Smooth muscle cell (in vitro differentiated cells): ENCODE results near the gene NEK8. TPM values are rescaled to one million over a fixed set of nuclear protein-coding genes. Genes with fewer than 3 reads are reported as not detected.

Source experiments
- DNase-seq: peaks from one replicate; lab custom pipeline; 2025; ENCODE audit not compliant: unreplicated experiment; lab: John Stamatoyannopoulos, UW
- H2AFZ ChIP-seq: fragments of 200-600 bp; sonication (generic); 2 replicates; pipeline ENCODE4 v1.6.0; 2016; ENCODE audit warnings: antibody characterized with exemption, low read depth, mild to moderate bottlenecking
- H3F3A ChIP-seq: fragments of 200-600 bp; sonication (generic); 2 replicates; pipeline ENCODE4 v1.6.0; 2017; ENCODE audit warnings: antibody characterized with exemption, low read depth
- H3K27ac ChIP-seq: fragments of 200-600 bp; sonication (generic); 2 replicates; pipeline ENCODE4 v1.5.1; 2016; ENCODE audit warnings: low read depth, mild to moderate bottlenecking
- H3K27me3 ChIP-seq: fragments of 200-600 bp; sonication (generic); 2 replicates; pipeline ENCODE4 v1.6.1; 2016; ENCODE audit warnings: low read depth, mild to moderate bottlenecking
- H3K36me3 ChIP-seq: fragments of 200-600 bp; sonication (generic); 2 replicates; pipeline ENCODE4 v1.5.1; 2016; ENCODE audit warnings: low read depth
- H3K4me1 ChIP-seq: fragments of 200-600 bp; sonication (generic); 2 replicates; pipeline ENCODE4 v1.5.1; 2016; ENCODE audit warnings: low read depth
- H3K4me2 ChIP-seq: fragments of 200-600 bp; sonication (generic); 2 replicates; pipeline ENCODE4 v1.6.0; 2016; ENCODE audit warnings: mild to moderate bottlenecking
- H3K4me3 ChIP-seq: fragments of 200-600 bp; sonication (generic); 2 replicates; pipeline ENCODE4 v1.5.1; 2016; ENCODE audit warnings: mild to moderate bottlenecking
- H3K79me2 ChIP-seq: fragments of 200-600 bp; sonication (generic); 2 replicates; pipeline ENCODE4 v1.6.0; 2016; ENCODE audit warnings: low read depth, mild to moderate bottlenecking
- H3K9ac ChIP-seq: fragments of 200-600 bp; sonication (generic); 2 replicates; pipeline ENCODE4 v1.6.0; 2016; ENCODE audit warnings: low read depth
- H3K9me3 ChIP-seq: fragments of 200-600 bp; sonication (generic); replicated peaks from 2 replicates; pipeline ENCODE4 v1.5.1; 2016; ENCODE audit warnings: low read depth
- H4K20me1 ChIP-seq: fragments of 200-600 bp; sonication (generic); 2 replicates; pipeline ENCODE4 v1.6.0; 2016; ENCODE audit warnings: low read depth
- WGBS: methylation state at CpG from one replicate; pipeline ENCODE4 v1.1.7; 2016; ENCODE audit warnings: low lambda C conversion rate; 5-methylcytosine and 5-hydroxymethylcytosine counted together
- polyA plus RNA-seq: library from polyadenylated mRNA; unstranded; fragments of >200 nt; fragmentation: Nextera tagmentation; extraction: Ambion mirVana; gene quantifications from 2 replicates; pipeline ENCODE4 v1.2.1, GENCODE V29; 2016
- total RNA-seq: library from RNA; depleted of rRNA; stranded (reverse); fragments of >200 nt; gene quantifications from 2 replicates; pipeline ENCODE4 v1.2.3, GENCODE V29; 2014
- TF ChIP-seq, protein P1 (sequence below): fragments of 200-600 bp; sonication (generic); IDR thresholded peaks from 2 replicates; pipeline ENCODE4 v1.5.1; 2017; ENCODE audit warnings: borderline replicate concordance, mild to moderate bottlenecking, antibody characterized with exemption; ENCODE audit not compliant: insufficient read depth, poor library complexity, severe bottlenecking

The NEK8 gene
- total RNA-seq (1.2 and 2.8 TPM in 2 replicates), polyA plus RNA-seq (4.6 TPM in 2 replicates)

- Histone ChIP-seq H3K27ac (peak within 1 kb of the TSS; percentile 98), H3K4me1 (peaks cover 9% of the 10 kb centered on the region), H3K36me3 (no peaks in the 10 kb centered on the region), H3K4me3 (peak within 1 kb of the TSS; percentile 86), H3K79me2 (no peaks in the 10 kb centered on the region), H3K9me3 (no peaks in the 10 kb centered on the region), H3F3A (peaks cover 4% of the 10 kb centered on the region), H2AFZ (peak within 1 kb of the TSS; percentile 83), H3K27me3 (no peaks in the 10 kb centered on the region), H3K4me2 (peak within 1 kb of the TSS; percentile 98), H3K9ac (peak within 1 kb of the TSS; percentile 90), H4K20me1 (peaks cover 11% of the 10 kb centered on the region)
- DNase-seq, result peak; percentile 96
- 1% methylated on average over 60 of the region's 64 CpGs for WGBS
- TF ChIP-seq, protein P1, sequence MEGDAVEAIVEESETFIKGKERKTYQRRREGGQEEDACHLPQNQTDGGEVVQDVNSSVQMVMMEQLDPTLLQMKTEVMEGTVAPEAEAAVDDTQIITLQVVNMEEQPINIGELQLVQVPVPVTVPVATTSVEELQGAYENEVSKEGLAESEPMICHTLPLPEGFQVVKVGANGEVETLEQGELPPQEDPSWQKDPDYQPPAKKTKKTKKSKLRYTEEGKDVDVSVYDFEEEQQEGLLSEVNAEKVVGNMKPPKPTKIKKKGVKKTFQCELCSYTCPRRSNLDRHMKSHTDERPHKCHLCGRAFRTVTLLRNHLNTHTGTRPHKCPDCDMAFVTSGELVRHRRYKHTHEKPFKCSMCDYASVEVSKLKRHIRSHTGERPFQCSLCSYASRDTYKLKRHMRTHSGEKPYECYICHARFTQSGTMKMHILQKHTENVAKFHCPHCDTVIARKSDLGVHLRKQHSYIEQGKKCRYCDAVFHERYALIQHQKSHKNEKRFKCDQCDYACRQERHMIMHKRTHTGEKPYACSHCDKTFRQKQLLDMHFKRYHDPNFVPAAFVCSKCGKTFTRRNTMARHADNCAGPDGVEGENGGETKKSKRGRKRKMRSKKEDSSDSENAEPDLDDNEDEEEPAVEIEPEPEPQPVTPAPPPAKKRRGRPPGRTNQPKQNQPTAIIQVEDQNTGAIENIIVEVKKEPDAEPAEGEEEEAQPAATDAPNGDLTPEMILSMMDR, result no peak
Measured at GRCh38 chr17:28728364-28729200, at the start of gene NEK8. Gene NEK8, plus strand, starts transcription at chr17:28728788. Its CDS starts 26 bp downstream, at chr17:28728814.

- Histone ChIP-seq H3K9ac (no peak overlapping the region), H3K4me1 (no peaks in the 10 kb centered on the region), H3K9me3 (no peaks in the 10 kb centered on the region), H3K4me3 (no peak overlapping the region), H3K79me2 (no peaks in the 10 kb centered on the region), H3K27me3 (no peaks in the 10 kb centered on the region), H3K4me2 (no peak overlapping the region), H3F3A (peaks cover 4% of the 10 kb centered on the region), H2AFZ (no peak overlapping the region), H4K20me1 (peaks cover 6% of the 10 kb centered on the region), H3K36me3 (peaks cover 73% of the 10 kb centered on the region), H3K27ac (no peak overlapping the region)
- 97% methylated on average over 11 of the region's 11 CpGs for WGBS
- no peak for DNase-seq
- TF ChIP-seq, protein P1, result no peak
Measured at GRCh38 chr17:28682655-28683054, 45.9 kb upstream of the NEK8 start.

GRCh38 chr17:28684963-28685362 is 43.6 kb upstream of the NEK8 start:
- Histone ChIP-seq H3K9me3 (no peaks in the 10 kb centered on the region), H3F3A (peaks cover 4% of the 10 kb centered on the region), H3K4me3 (no peak overlapping the region), H3K36me3 (peaks cover 79% of the 10 kb centered on the region), H3K4me1 (no peaks in the 10 kb centered on the region), H3K4me2 (no peak overlapping the region), H3K9ac (no peak overlapping the region), H3K27ac (no peak overlapping the region), H3K27me3 (no peaks in the 10 kb centered on the region), H2AFZ (no peak overlapping the region), H4K20me1 (peaks cover 6% of the 10 kb centered on the region), H3K79me2 (no peaks in the 10 kb centered on the region)
- 21% methylated on average over 3 of the region's 3 CpGs for WGBS
- TF ChIP-seq, protein P1, result no peak
- DNase-seq, result peak; percentile 6
